Neural progenitor cell (in vitro differentiated cells): ENCODE results near the gene GPR12. TPM values are rescaled to one million over a fixed set of nuclear protein-coding genes. Genes with fewer than 3 reads are reported as not detected.

Experiments used
- DNase-seq: peaks from one replicate; pipeline ENCODE4 v3.0.0-alpha.2; 2016; ENCODE audit warnings: low spot score
- H2AFZ ChIP-seq: fragments of 200-600 bp; sonication (generic); replicated peaks from 2 replicates; pipeline ENCODE4 v1.6.1; 2016; ENCODE audit warnings: antibody characterized with exemption
- H3F3A ChIP-seq: fragments of 200-600 bp; sonication (generic); 2 replicates; pipeline ENCODE4 v1.6.1; 2016; ENCODE audit warnings: antibody characterized with exemption, low read depth
- H3K27ac ChIP-seq: fragments of 200-600 bp; sonication (generic); 2 replicates; pipeline ENCODE4 v1.5.1; 2016; ENCODE audit warnings: mild to moderate bottlenecking
- H3K27me3 ChIP-seq: fragments of 200-600 bp; sonication (generic); 2 replicates; pipeline ENCODE4 v1.6.1; 2016; ENCODE audit warnings: mild to moderate bottlenecking, moderate library complexity
- H3K36me3 ChIP-seq: fragments of 200-600 bp; sonication (generic); 2 replicates; pipeline ENCODE4 v1.5.1; 2016
- H3K4me1 ChIP-seq: fragments of 200-600 bp; sonication (generic); 2 replicates; pipeline ENCODE4 v1.6.1; 2016; ENCODE audit warnings: mixed run types
- H3K4me2 ChIP-seq: fragments of 200-600 bp; sonication (generic); 2 replicates; pipeline ENCODE4 v1.6.1; 2016
- H3K4me3 ChIP-seq: fragments of 200-600 bp; sonication (generic); 2 replicates; pipeline ENCODE4 v1.5.1; 2016
- H3K79me2 ChIP-seq: fragments of 200-600 bp; sonication (generic); 2 replicates; pipeline ENCODE4 v1.6.1; 2016; ENCODE audit warnings: low read depth
- H3K9ac ChIP-seq: fragments of 200-600 bp; sonication (generic); 2 replicates; pipeline ENCODE4 v1.6.1; 2016
- H3K9me3 ChIP-seq: fragments of 200-600 bp; sonication (generic); 2 replicates; pipeline ENCODE4 v1.5.1; 2016; ENCODE audit warnings: low read depth
- H4K20me1 ChIP-seq: fragments of 200-600 bp; sonication (generic); 2 replicates; pipeline ENCODE4 v1.6.1; 2016; ENCODE audit warnings: low read depth
- H3K27ac Mint-ChIP-seq: 3 replicates; pipeline ENCODE4 v1.8.0; 2021; ENCODE audit warnings: mixed read lengths
- H3K27me3 Mint-ChIP-seq: 2 replicates; pipeline ENCODE4 v1.8.0; 2022; ENCODE audit warnings: low read depth, mild to moderate bottlenecking, inconsistent platforms, moderate library complexity, mixed read lengths; ENCODE audit not compliant: insufficient read depth
- H3K36me3 Mint-ChIP-seq: 3 replicates; pipeline ENCODE4 v1.8.0; 2021; ENCODE audit warnings: mixed read lengths
- H3K4me1 Mint-ChIP-seq: 3 replicates; pipeline ENCODE4 v1.8.0; 2021; ENCODE audit warnings: mixed read lengths
- H3K4me3 Mint-ChIP-seq: 3 replicates; pipeline ENCODE4 v1.8.0; 2021; ENCODE audit warnings: mild to moderate bottlenecking, moderate library complexity, mixed read lengths
- H3K9me3 Mint-ChIP-seq: 3 replicates; pipeline ENCODE4 v1.8.0; 2020; ENCODE audit warnings: mixed read lengths
- CTCF ChIP-seq: fragments of 200-600 bp; sonication (generic); IDR thresholded peaks from 2 replicates; pipeline ENCODE4 v1.5.1; 2017; ENCODE audit warnings: antibody characterized with exemption, mild to moderate bottlenecking
- EZH2 ChIP-seq: fragments of 200-600 bp; sonication (generic); IDR thresholded peaks from 2 replicates; pipeline ENCODE4 v1.6.1; 2017; ENCODE audit warnings: antibody characterized with exemption, mild to moderate bottlenecking, moderate library complexity
- EZH2phosphoT487 ChIP-seq: fragments of 200-600 bp; sonication (generic); IDR thresholded peaks from 2 replicates; pipeline ENCODE4 v1.6.1; 2017; ENCODE audit warnings: antibody characterized with exemption
- total RNA-seq: library from RNA; depleted of rRNA; stranded (reverse); fragments of >200 nt; gene quantifications from 2 replicates; pipeline ENCODE4 v1.2.3, GENCODE V29; 2015; ENCODE audit warnings: low replicate concordance

GPR12 gene
- total RNA-seq, 1 donor from 2014 or later = not detected

GRCh38 chr13:26722321-26722720 is 38.3 kb downstream of the GPR12 start:
- H3K4me2 ChIP-seq = no peak overlapping the region
- no peaks in the 10 kb centered on the region for H3F3A ChIP-seq
- Mint-ChIP-seq H3K36me3 (peaks cover 2% of the 10 kb centered on the region), H3K27me3 (no peaks in the 10 kb centered on the region), H3K4me3 (no peak overlapping the region), H3K27ac (no peak overlapping the region), H3K9me3 (peaks cover 12% of the 10 kb centered on the region), H3K4me1 (peaks cover 6% of the 10 kb centered on the region)
- no peak overlapping the region for H3K27ac ChIP-seq
- no peaks in the 10 kb centered on the region for H4K20me1 ChIP-seq
- no peak overlapping the region for H2AFZ ChIP-seq
- no peaks in the 10 kb centered on the region for H3K79me2 ChIP-seq
- no peaks in the 10 kb centered on the region for H3K36me3 ChIP-seq
- no peaks in the 10 kb centered on the region for H3K9me3 ChIP-seq
- no peak overlapping the region for H3K9ac ChIP-seq
- no peak overlapping the region for H3K4me3 ChIP-seq
- DNase-seq = no peak
- no peaks in the 10 kb centered on the region for H3K27me3 ChIP-seq
- no peaks in the 10 kb centered on the region for H3K4me1 ChIP-seq
- no peak for TF ChIP-seq EZH2phosphoT487
- no peak for TF ChIP-seq EZH2
- no peak for TF ChIP-seq CTCF

GRCh38 chr13:26721251-26722121 is 39.1 kb downstream of the GPR12 start:
- no peaks in the 10 kb centered on the region for H3K79me2 ChIP-seq
- Mint-ChIP-seq H3K27ac (no peak overlapping the region), H3K4me1 (peaks cover 6% of the 10 kb centered on the region), H3K4me3 (no peak overlapping the region), H3K36me3 (peaks cover 2% of the 10 kb centered on the region), H3K9me3 (peaks cover 12% of the 10 kb centered on the region), H3K27me3 (no peaks in the 10 kb centered on the region)
- no peak for DNase-seq
- no peak overlapping the region for H3K9ac ChIP-seq
- no peaks in the 10 kb centered on the region for H3K4me1 ChIP-seq
- H3K9me3 ChIP-seq = no peaks in the 10 kb centered on the region
- H3K27me3 ChIP-seq = no peaks in the 10 kb centered on the region
- TF ChIP-seq EZH2 = no peak
- TF ChIP-seq CTCF = no peak
- no peak for TF ChIP-seq EZH2phosphoT487
- H3K36me3 ChIP-seq = no peaks in the 10 kb centered on the region
- H4K20me1 ChIP-seq = no peaks in the 10 kb centered on the region
- no peaks in the 10 kb centered on the region for H3F3A ChIP-seq
- H3K4me2 ChIP-seq = no peak overlapping the region
- H3K27ac ChIP-seq = no peak overlapping the region
- peak overlapping the region; percentile 24 for H2AFZ ChIP-seq
- H3K4me3 ChIP-seq = no peak overlapping the region

- no peak for DNase-seq
Measured at GRCh38 chr13:26719356-26719945, 41.1 kb downstream of the GPR12 start.

More at GRCh38 chr13:26719356-26719945, 41.1 kb downstream of the GPR12 start:
- TF ChIP-seq EZH2 = no peak
- peak; percentile 33 for TF ChIP-seq CTCF
- H3K4me3 Mint-ChIP-seq = no peak overlapping the region
- Histone ChIP-seq H3K9me3 (no peaks in the 10 kb centered on the region), H3K4me2 (no peak overlapping the region), H3K4me3 (no peak overlapping the region), H3K36me3 (no peaks in the 10 kb centered on the region), H4K20me1 (no peaks in the 10 kb centered on the region), H3K27ac (no peak overlapping the region), H3K4me1 (no peaks in the 10 kb centered on the region), H2AFZ (no peak overlapping the region), H3F3A (no peaks in the 10 kb centered on the region), H3K27me3 (no peaks in the 10 kb centered on the region), H3K9ac (no peak overlapping the region), H3K79me2 (no peaks in the 10 kb centered on the region)
- H3K9me3 Mint-ChIP-seq = peaks cover 6% of the 10 kb centered on the region
- no peaks in the 10 kb centered on the region for H3K36me3 Mint-ChIP-seq
- H3K27me3 Mint-ChIP-seq = no peaks in the 10 kb centered on the region
- no peak overlapping the region for H3K27ac Mint-ChIP-seq
- H3K4me1 Mint-ChIP-seq = peaks cover 4% of the 10 kb centered on the region
